HCT116 (cell line): ENCODE data around the gene RGS13. TPM values are rescaled to one million over a fixed set of nuclear protein-coding genes. Genes with fewer than 3 reads are reported as not detected.

Experiments used
- ATAC-seq: fragments of 200-7000 bp; cut with Tn5 transposase; 2 replicates; pipeline ENCODE4 v1.9.1; 2020; ENCODE audit warnings: mild to moderate bottlenecking, moderate library complexity
- BruUV-seq: library from RNA; stranded (reverse); fragments of 400-500 nt; replicated peaks from 2 replicates; lab custom pipeline; 2021; lab: Mats Ljungman, UMichigan
- CTCF ChIA-PET: fragments of 300-600 bp; sonication (Branson Sonifier 250); formaldehyde crosslinking; loops from one replicate; lab custom pipeline; 2021; ENCODE audit warnings: antibody characterized with exemption; lab: Charles Lee
- POLR2A ChIA-PET: fragments of 300-600, 350-600 bp; sonication (Branson Sonifier 250); formaldehyde crosslinking; loops from one replicate; lab custom pipeline; 2021; ENCODE audit warnings: antibody characterized with exemption; lab: Charles Lee
- RAD21 ChIA-PET, 2 experiments: fragments of 300-600 bp; sonication (Branson Sonifier 250); formaldehyde crosslinking; loops; one replicate each; lab custom pipeline; 2023; ENCODE audit warnings: low total read pairs in 2 of 2; ENCODE audit not compliant: uncharacterized antibody in 2 of 2, unreplicated experiment in 2 of 2, low non-redundant PET in 1 of 2; lab: Charles Lee
- DNase-seq: peaks from one replicate; pipeline ENCODE4 v3.0.0-alpha.2; 2010; ENCODE audit warnings: low read depth, low spot score
- H2AFZ ChIP-seq: fragments of 200-600 bp; shearing (Covaris generic), sonication (generic); 2 replicates; pipeline ENCODE4 v1.6.1; 2017; ENCODE audit warnings: low read depth, mixed run types, mixed read lengths, antibody characterized with exemption, low read length; ENCODE audit not compliant: poor library complexity, severe bottlenecking
- H3K27ac ChIP-seq: 2 replicates; pipeline ENCODE4 v1.5.1; 2012; ENCODE audit warnings: low read depth, low read length
- H3K27me3 ChIP-seq: fragments of 200-600 bp; sonication (generic); 2 replicates; pipeline ENCODE4 v1.6.1; 2016; ENCODE audit warnings: mixed run types, low read length, mixed read lengths; ENCODE audit not compliant: insufficient read depth
- H3K36me3 ChIP-seq, 2 experiments: fragments of 200-500 bp in 1 of 2; fragments of 200-600 bp in 1 of 2; sonication (Bioruptor generic) in 1 of 2; sonication (generic) in 1 of 2; 2 replicates each; pipeline versions ENCODE4 v1.5.1 to v1.6.1; 2014 to 2016; ENCODE audit warnings: low read length in 2 of 2, inconsistent platforms in 1 of 2, mixed read lengths in 1 of 2, mixed run types in 1 of 2; ENCODE audit not compliant: insufficient read depth in 2 of 2, control insufficient read depth in 1 of 2
- H3K4me1 ChIP-seq, 2 experiments: fragments of 200-600 bp in 1 of 2; sonication (generic) in 1 of 2; 2 replicates each; pipeline versions ENCODE4 v1.5.1 to v1.6.1; 2012 to 2017; ENCODE audit warnings: low read length in 2 of 2, inconsistent platforms in 1 of 2, mild to moderate bottlenecking in 1 of 2, mixed read lengths in 1 of 2, mixed run types in 1 of 2, moderate library complexity in 1 of 2; ENCODE audit not compliant: insufficient read depth in 2 of 2, control insufficient read depth in 1 of 2
- H3K4me2 ChIP-seq: fragments of 200-600 bp; sonication (generic); 2 replicates; pipeline ENCODE4 v1.6.1; 2017; ENCODE audit warnings: mixed run types, low read length, mixed read lengths
- H3K4me3 ChIP-seq, 2 experiments: fragments of 200-600 bp in 1 of 2; sonication (generic) in 1 of 2; replicated peaks in 1 of 2; 2 replicates each; pipeline ENCODE4 v1.5.1; 2011 to 2016; ENCODE audit warnings: low read length in 2 of 2, control low read depth in 1 of 2, low read depth in 1 of 2, mild to moderate bottlenecking in 1 of 2, mixed read lengths in 1 of 2, mixed run types in 1 of 2
- H3K79me2 ChIP-seq: fragments of 200-600 bp; sonication (generic); 2 replicates; pipeline ENCODE4 v1.6.1; 2017; ENCODE audit warnings: mild to moderate bottlenecking, mixed run types, low read length, moderate library complexity, mixed read lengths; ENCODE audit not compliant: insufficient read depth
- H3K9ac ChIP-seq: fragments of 200-600 bp; sonication (generic); 2 replicates; pipeline ENCODE4 v1.6.1; 2016; ENCODE audit warnings: low read length, mixed read lengths
- H3K9me2 ChIP-seq: fragments of 200-600 bp; sonication (generic), shearing (Covaris generic); 2 replicates; pipeline ENCODE4 v1.6.1; 2017; ENCODE audit warnings: mixed run types, mild to moderate bottlenecking, moderate library complexity; ENCODE audit not compliant: insufficient read depth
- H3K9me3 ChIP-seq, 2 experiments: fragments of 200-500 bp in 1 of 2; fragments of 200-600 bp in 1 of 2; sonication (Bioruptor generic) in 1 of 2; sonication (generic) in 1 of 2; 2 replicates each; pipeline ENCODE4 v1.6.1; 2014 to 2017; ENCODE audit warnings: low read length in 2 of 2, mixed read lengths in 2 of 2, inconsistent platforms in 1 of 2, low read depth in 1 of 2, mild to moderate bottlenecking in 1 of 2, mixed run types in 1 of 2, moderate library complexity in 1 of 2; ENCODE audit not compliant: control insufficient read depth in 1 of 2, insufficient read depth in 1 of 2
- H4K20me1 ChIP-seq: fragments of 200-600 bp; sonication (generic), shearing (Covaris generic); 2 replicates; pipeline ENCODE4 v1.6.1; 2017; ENCODE audit warnings: mixed run types, mild to moderate bottlenecking, moderate library complexity; ENCODE audit not compliant: insufficient read depth
- CBX3 ChIP-seq: IDR thresholded peaks from 2 replicates; pipeline ENCODE4 v1.6.1; 2012; ENCODE audit warnings: low read depth
- CEBPB ChIP-seq: IDR thresholded peaks from 2 replicates; pipeline ENCODE4 v1.6.1; 2012; ENCODE audit warnings: low read depth
- EZH2phosphoT487 ChIP-seq: fragments of 200-600 bp; IDR thresholded peaks from 2 replicates; pipeline ENCODE4 v1.6.1; 2018; ENCODE audit warnings: antibody characterized with exemption, borderline replicate concordance
- FOSL1 ChIP-seq: IDR thresholded peaks from 2 replicates; pipeline ENCODE4 v1.6.1; 2012; ENCODE audit warnings: low read depth
- JUND ChIP-seq: IDR thresholded peaks from 2 replicates; pipeline ENCODE4 v1.6.1; 2012
- POLR2A ChIP-seq: IDR thresholded peaks from 2 replicates; pipeline ENCODE4 v1.7.0; 2011; ENCODE audit warnings: borderline replicate concordance; ENCODE audit not compliant: insufficient read depth, insufficient read length; ENCODE audit errors: extremely low read depth
- POLR2AphosphoS5 ChIP-seq: IDR thresholded peaks from 2 replicates; pipeline ENCODE4 v1.6.1; 2011; ENCODE audit warnings: mild to moderate bottlenecking, low read depth, low read length, moderate library complexity
- SIN3A ChIP-seq: IDR thresholded peaks from 2 replicates; pipeline ENCODE4 v1.6.1; 2012; ENCODE audit warnings: low read depth
- SP1 ChIP-seq: IDR thresholded peaks from 2 replicates; pipeline ENCODE4 v1.6.1; 2012; ENCODE audit warnings: low read depth
- SRF ChIP-seq: IDR thresholded peaks from 2 replicates; pipeline ENCODE4 v1.6.1; 2012; ENCODE audit warnings: low read depth
- TCF7L2 ChIP-seq: IDR thresholded peaks from 2 replicates; pipeline ENCODE4 v1.7.0; 2011; ENCODE audit warnings: borderline replicate concordance, inconsistent platforms; ENCODE audit not compliant: insufficient read depth, insufficient read length; ENCODE audit errors: extremely low read depth
- YY1 ChIP-seq: IDR thresholded peaks from 2 replicates; pipeline ENCODE4 v1.6.1; 2011; ENCODE audit warnings: low read length, low read depth, moderate library complexity, mild to moderate bottlenecking; ENCODE audit not compliant: insufficient replicate concordance; ENCODE audit errors: extremely low read depth
- ZFX ChIP-seq: fragments of 450-650 bp; IDR thresholded peaks from 2 replicates; pipeline ENCODE4 v1.6.1; 2017
- ZNF274 ChIP-seq: fragments of 200-500 bp; sonication (Bioruptor generic); IDR thresholded peaks from 2 replicates; pipeline ENCODE4 v1.6.1; 2014; ENCODE audit warnings: mild to moderate bottlenecking, low read depth, low read length, inconsistent platforms
- intact Hi-C: fragments of 100-400 bp; cut with micrococcal nuclease; formaldehyde crosslinking; loops from 2 replicates; pipeline ENCODE4 v1.10.0; 2022
- total RNA-seq: library from RNA; stranded (reverse); gene quantifications from one replicate; pipeline ENCODE4 v1.2.1, GENCODE V29; 2021; ENCODE audit not compliant: unreplicated experiment
- TF ChIP-seq, protein P1 (sequence below): IDR thresholded peaks from 2 replicates; pipeline ENCODE4 v1.6.1; 2012; ENCODE audit warnings: low read depth
- TF ChIP-seq, protein P2 (sequence below): IDR thresholded peaks from 2 replicates; pipeline ENCODE4 v1.6.1; 2012
- TF ChIP-seq, protein P3 (sequence below): IDR thresholded peaks from 2 replicates; pipeline ENCODE4 v1.6.1; 2011; ENCODE audit warnings: mild to moderate bottlenecking, low read length, moderate library complexity; ENCODE audit not compliant: insufficient replicate concordance; ENCODE audit errors: extremely low read depth

The RGS13 gene
- total RNA-seq, 1 experiment from 2014 or later, result not detected

DNA sequence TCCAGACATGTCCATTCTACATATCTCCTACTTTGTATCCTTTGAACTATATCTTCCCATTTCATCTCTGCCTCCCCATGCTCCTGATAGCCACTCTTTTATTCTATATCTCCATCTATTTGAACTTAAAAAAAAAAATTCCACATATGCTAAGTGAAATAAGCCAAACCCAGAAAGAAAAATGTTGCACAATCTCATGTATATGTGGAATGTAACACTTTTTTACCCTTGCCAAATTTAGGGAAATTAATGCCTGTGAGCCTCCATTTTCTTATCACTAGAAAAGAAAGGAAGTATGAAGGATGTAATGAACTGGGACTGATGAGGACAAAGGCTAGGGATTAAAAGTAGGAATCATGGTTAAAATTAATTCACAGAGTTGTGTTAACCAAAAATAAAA is 53.5 kb downstream of the RGS13 start:
- intact Hi-C loops, result no loop called here
- Histone ChIP-seq H4K20me1 (no peaks in the 10 kb centered on the region), H3K9ac (no peak overlapping the region), H3K36me3 (no peaks in the 10 kb centered on the region), H2AFZ (no peak overlapping the region), H3K27me3 (no peaks in the 10 kb centered on the region), H3K79me2 (no peaks in the 10 kb centered on the region), H3K9me3 (no peaks in the 10 kb centered on the region), H3K4me3 (no peak overlapping the region), H3K27ac (no peak overlapping the region), H3K9me2 (no peaks in the 10 kb centered on the region), H3K4me2 (no peak overlapping the region), H3K4me1 (no peaks in the 10 kb centered on the region)
- DNase-seq (no peak), ATAC-seq (no peak)
- TF ChIP-seq SRF (no peak), YY1 (no peak), JUND (no peak), POLR2A (no peak), TCF7L2 (no peak), POLR2AphosphoS5 (no peak)
- ChIA-PET RAD21 (no interaction called here), POLR2A (no interaction called here), CTCF (no interaction called here)
- BruUV-seq, result no TSS peak

DNA sequence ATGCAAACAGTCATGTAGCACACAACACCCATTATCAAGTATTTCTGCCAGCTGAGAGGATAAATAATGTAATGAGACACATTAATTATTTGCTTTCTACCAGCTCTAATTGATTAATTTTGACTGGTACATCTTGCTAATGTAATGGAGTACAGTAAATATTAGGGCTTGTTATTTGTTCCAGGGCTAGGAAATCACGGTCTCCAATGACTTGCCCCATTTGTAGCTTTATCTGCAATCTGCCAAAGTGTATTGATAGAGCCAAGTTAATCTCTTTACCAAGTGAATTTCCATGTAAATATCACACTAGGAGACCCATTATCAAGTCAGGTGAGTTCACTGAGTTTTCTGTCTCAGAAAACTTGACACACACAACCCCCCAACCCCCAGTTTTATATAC is 55.1 kb downstream of the RGS13 start:
- no peaks in the 10 kb centered on the region for H3K36me3 ChIP-seq
- no peak overlapping the region for H3K27ac ChIP-seq
- no peak overlapping the region for H3K9ac ChIP-seq
- ChIA-PET CTCF (no interaction called here), RAD21 (no interaction called here), POLR2A (no interaction called here)
- H3K79me2 ChIP-seq, result no peaks in the 10 kb centered on the region
- H2AFZ ChIP-seq, result no peak overlapping the region
- no peak for TF ChIP-seq CEBPB
- TF ChIP-seq, protein P1, sequence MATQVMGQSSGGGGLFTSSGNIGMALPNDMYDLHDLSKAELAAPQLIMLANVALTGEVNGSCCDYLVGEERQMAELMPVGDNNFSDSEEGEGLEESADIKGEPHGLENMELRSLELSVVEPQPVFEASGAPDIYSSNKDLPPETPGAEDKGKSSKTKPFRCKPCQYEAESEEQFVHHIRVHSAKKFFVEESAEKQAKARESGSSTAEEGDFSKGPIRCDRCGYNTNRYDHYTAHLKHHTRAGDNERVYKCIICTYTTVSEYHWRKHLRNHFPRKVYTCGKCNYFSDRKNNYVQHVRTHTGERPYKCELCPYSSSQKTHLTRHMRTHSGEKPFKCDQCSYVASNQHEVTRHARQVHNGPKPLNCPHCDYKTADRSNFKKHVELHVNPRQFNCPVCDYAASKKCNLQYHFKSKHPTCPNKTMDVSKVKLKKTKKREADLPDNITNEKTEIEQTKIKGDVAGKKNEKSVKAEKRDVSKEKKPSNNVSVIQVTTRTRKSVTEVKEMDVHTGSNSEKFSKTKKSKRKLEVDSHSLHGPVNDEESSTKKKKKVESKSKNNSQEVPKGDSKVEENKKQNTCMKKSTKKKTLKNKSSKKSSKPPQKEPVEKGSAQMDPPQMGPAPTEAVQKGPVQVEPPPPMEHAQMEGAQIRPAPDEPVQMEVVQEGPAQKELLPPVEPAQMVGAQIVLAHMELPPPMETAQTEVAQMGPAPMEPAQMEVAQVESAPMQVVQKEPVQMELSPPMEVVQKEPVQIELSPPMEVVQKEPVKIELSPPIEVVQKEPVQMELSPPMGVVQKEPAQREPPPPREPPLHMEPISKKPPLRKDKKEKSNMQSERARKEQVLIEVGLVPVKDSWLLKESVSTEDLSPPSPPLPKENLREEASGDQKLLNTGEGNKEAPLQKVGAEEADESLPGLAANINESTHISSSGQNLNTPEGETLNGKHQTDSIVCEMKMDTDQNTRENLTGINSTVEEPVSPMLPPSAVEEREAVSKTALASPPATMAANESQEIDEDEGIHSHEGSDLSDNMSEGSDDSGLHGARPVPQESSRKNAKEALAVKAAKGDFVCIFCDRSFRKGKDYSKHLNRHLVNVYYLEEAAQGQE, result no peak
- TF ChIP-seq, protein P2, sequence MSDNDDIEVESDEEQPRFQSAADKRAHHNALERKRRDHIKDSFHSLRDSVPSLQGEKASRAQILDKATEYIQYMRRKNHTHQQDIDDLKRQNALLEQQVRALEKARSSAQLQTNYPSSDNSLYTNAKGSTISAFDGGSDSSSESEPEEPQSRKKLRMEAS, result no peak
- TF ChIP-seq JUND, result no peak
- TF ChIP-seq POLR2AphosphoS5, result no peak
- TF ChIP-seq FOSL1, result no peak
- no peak for TF ChIP-seq ZFX
- no peak for TF ChIP-seq EZH2phosphoT487
- TF ChIP-seq POLR2A, result no peak
- no peak for TF ChIP-seq SP1
- TF ChIP-seq ZNF274, result no peak
- TF ChIP-seq, protein P3, sequence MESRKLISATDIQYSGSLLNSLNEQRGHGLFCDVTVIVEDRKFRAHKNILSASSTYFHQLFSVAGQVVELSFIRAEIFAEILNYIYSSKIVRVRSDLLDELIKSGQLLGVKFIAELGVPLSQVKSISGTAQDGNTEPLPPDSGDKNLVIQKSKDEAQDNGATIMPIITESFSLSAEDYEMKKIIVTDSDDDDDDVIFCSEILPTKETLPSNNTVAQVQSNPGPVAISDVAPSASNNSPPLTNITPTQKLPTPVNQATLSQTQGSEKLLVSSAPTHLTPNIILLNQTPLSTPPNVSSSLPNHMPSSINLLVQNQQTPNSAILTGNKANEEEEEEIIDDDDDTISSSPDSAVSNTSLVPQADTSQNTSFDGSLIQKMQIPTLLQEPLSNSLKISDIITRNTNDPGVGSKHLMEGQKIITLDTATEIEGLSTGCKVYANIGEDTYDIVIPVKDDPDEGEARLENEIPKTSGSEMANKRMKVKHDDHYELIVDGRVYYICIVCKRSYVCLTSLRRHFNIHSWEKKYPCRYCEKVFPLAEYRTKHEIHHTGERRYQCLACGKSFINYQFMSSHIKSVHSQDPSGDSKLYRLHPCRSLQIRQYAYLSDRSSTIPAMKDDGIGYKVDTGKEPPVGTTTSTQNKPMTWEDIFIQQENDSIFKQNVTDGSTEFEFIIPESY, result no peak
- no peak for TF ChIP-seq CBX3
- TF ChIP-seq SIN3A, result no peak
- BruUV-seq, result no TSS peak
- intact Hi-C loops, result no loop called here
- ATAC-seq (no peak), DNase-seq (no peak)
- no peaks in the 10 kb centered on the region for H4K20me1 ChIP-seq
- no peak overlapping the region for H3K4me3 ChIP-seq
- H3K4me1 ChIP-seq, result no peaks in the 10 kb centered on the region
- no peak overlapping the region for H3K4me2 ChIP-seq
- no peaks in the 10 kb centered on the region for H3K9me3 ChIP-seq
- H3K9me2 ChIP-seq, result no peaks in the 10 kb centered on the region
- no peaks in the 10 kb centered on the region for H3K27me3 ChIP-seq
